ENCODE data around the gene SHANK1.

GRCh38 chr19:50649433-50650391 is 69.9 kb downstream of the SHANK1 start, which contains the start of gene C19orf81:
- TF ChIP-seq POLR2A (IDR thresholded peaks at IDR 0.05) (no peak), POLR2AphosphoS5 (IDR thresholded peaks at IDR 0.05) (no peak)
- TF ChIP-seq, protein P1, sequence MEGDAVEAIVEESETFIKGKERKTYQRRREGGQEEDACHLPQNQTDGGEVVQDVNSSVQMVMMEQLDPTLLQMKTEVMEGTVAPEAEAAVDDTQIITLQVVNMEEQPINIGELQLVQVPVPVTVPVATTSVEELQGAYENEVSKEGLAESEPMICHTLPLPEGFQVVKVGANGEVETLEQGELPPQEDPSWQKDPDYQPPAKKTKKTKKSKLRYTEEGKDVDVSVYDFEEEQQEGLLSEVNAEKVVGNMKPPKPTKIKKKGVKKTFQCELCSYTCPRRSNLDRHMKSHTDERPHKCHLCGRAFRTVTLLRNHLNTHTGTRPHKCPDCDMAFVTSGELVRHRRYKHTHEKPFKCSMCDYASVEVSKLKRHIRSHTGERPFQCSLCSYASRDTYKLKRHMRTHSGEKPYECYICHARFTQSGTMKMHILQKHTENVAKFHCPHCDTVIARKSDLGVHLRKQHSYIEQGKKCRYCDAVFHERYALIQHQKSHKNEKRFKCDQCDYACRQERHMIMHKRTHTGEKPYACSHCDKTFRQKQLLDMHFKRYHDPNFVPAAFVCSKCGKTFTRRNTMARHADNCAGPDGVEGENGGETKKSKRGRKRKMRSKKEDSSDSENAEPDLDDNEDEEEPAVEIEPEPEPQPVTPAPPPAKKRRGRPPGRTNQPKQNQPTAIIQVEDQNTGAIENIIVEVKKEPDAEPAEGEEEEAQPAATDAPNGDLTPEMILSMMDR (IDR thresholded peaks at IDR 0.05): no peak

Data from upper lobe of left lung (tissue), 4 donors.